Neural crest cell (in vitro differentiated cells): ENCODE measurements around the gene HDAC1. TPM values are rescaled to one million over a fixed set of nuclear protein-coding genes. Genes with fewer than 3 reads are reported as not detected.

ENCODE experiments used
- DNase-seq: peaks from one replicate; pipeline ENCODE4 v3.0.0; 2021; ENCODE audit warnings: low read depth, mixed read lengths, low spot score
- H3K27ac Mint-ChIP-seq: one replicate; pipeline ENCODE4 v1.8.0; 2021; ENCODE audit warnings: mild to moderate bottlenecking, mixed read lengths; ENCODE audit not compliant: unreplicated experiment
- H3K27me3 Mint-ChIP-seq: 2 replicates; pipeline ENCODE4 v1.8.0; 2021; ENCODE audit warnings: low read depth, mild to moderate bottlenecking, mixed read lengths
- H3K36me3 Mint-ChIP-seq: 2 replicates; pipeline ENCODE4 v1.8.0; 2021; ENCODE audit warnings: low read depth, mild to moderate bottlenecking, mixed read lengths
- H3K4me1 Mint-ChIP-seq: 2 replicates; pipeline ENCODE4 v1.8.0; 2021; ENCODE audit warnings: mixed read lengths
- H3K4me3 Mint-ChIP-seq: one replicate; pipeline ENCODE4 v1.8.0; 2021; ENCODE audit warnings: mild to moderate bottlenecking, mixed read lengths
- H3K9me3 Mint-ChIP-seq: 2 replicates; pipeline ENCODE4 v1.8.0; 2021; ENCODE audit warnings: mixed read lengths
- total RNA-seq: library from RNA; stranded (reverse); gene quantifications from 2 replicates; pipeline ENCODE4 v1.2.1, GENCODE V29; 2021
- TF ChIP-seq, protein P1 (sequence below): fragments of 200-600 bp; sonication (generic); conservative IDR thresholded peaks from 2 replicates; pipeline ENCODE4 v1.5.0; 2021; ENCODE audit warnings: antibody characterized with exemption, mild to moderate bottlenecking

The HDAC1 gene
- total RNA-seq, 1 donor from 2014 or later = 130 TPM

DNA sequence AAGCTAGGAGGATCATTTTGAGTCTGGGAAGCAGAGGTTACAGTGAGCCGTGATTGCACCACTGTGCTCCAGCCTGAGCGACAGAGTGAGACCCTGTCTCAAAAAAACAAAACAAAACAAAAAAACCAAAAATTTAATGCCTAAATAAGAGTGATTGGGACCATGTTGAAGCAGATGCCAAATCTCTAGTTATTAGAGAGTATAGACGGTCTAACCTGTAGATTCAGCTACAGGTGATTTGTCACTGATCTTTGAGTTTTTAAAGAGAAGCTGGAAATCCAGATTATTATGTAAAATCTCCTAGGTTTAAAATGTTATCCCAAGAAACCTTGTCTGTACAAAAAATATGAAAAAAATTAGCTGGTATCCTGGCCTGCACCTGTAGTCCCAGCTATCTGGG lies 11.5 kb downstream of the HDAC1 start:
- Mint-ChIP-seq H3K36me3 (peaks cover 23% of the 10 kb centered on the region), H3K4me3 (no peak overlapping the region), H3K27me3 (no peaks in the 10 kb centered on the region), H3K4me1 (peaks cover 5% of the 10 kb centered on the region), H3K9me3 (no peaks in the 10 kb centered on the region), H3K27ac (no peak overlapping the region)
- TF ChIP-seq, protein P1, sequence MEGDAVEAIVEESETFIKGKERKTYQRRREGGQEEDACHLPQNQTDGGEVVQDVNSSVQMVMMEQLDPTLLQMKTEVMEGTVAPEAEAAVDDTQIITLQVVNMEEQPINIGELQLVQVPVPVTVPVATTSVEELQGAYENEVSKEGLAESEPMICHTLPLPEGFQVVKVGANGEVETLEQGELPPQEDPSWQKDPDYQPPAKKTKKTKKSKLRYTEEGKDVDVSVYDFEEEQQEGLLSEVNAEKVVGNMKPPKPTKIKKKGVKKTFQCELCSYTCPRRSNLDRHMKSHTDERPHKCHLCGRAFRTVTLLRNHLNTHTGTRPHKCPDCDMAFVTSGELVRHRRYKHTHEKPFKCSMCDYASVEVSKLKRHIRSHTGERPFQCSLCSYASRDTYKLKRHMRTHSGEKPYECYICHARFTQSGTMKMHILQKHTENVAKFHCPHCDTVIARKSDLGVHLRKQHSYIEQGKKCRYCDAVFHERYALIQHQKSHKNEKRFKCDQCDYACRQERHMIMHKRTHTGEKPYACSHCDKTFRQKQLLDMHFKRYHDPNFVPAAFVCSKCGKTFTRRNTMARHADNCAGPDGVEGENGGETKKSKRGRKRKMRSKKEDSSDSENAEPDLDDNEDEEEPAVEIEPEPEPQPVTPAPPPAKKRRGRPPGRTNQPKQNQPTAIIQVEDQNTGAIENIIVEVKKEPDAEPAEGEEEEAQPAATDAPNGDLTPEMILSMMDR = no peak
- no peak for DNase-seq

DNA sequence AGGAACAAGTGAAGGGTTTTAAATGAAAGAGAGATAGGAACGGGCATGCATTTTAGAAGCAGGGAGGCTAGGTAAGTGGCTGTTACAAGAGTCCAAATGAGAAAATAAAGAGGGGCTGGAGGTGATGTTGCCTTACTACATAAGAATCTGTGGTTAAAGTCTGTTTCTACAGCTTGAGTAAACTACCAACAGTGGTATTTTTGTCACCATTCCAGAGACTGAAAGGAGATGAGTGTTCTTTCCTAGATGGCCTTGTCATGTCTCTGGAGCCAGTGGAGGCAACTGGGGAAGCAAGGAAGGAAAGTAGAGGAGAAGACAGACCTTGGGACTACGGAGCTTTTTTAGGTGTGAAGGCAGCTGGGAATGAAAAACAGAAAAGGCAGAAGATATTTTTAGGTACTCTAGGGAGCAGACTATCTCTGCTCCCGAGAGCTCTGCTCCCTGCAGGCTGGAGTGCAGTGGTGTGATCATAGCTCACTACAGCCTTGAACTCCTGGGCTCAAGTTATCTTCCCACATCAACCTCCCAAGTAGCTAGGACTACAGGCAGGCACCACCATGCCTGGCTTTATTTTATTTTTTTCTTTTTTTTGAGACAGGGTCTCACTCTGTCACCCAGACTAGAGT lies 12.2 kb downstream of the HDAC1 start:
- peaks cover 5% of the 10 kb centered on the region for H3K4me1 Mint-ChIP-seq
- no peak overlapping the region for H3K4me3 Mint-ChIP-seq
- H3K27me3 Mint-ChIP-seq = no peaks in the 10 kb centered on the region
- peaks cover 23% of the 10 kb centered on the region for H3K36me3 Mint-ChIP-seq
- TF ChIP-seq, protein P1 = no peak
- H3K9me3 Mint-ChIP-seq = no peaks in the 10 kb centered on the region
- no peak overlapping the region for H3K27ac Mint-ChIP-seq
- no peak for DNase-seq

DNA sequence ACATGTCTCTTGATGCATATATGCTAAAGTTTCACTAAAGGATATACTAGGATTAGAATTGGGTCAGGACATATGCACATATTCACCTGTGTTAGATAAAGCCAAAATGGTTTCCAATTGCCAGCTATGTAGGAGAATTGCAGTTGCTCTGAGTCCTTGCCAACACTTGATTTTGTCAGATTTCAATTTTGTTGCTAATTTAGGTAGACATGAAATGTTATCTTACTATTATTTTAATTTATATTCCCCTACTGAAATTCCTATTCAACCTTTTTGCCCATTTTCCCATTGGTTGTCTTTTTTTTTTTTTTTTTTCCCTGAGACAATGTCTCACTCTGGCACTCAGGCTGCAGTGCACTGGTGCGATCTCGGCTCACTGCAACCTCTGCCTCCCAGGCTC lies 13.4 kb downstream of the HDAC1 start:
- Mint-ChIP-seq H3K4me3 (no peak overlapping the region), H3K27ac (no peak overlapping the region), H3K9me3 (no peaks in the 10 kb centered on the region), H3K27me3 (no peaks in the 10 kb centered on the region), H3K36me3 (peaks cover 23% of the 10 kb centered on the region), H3K4me1 (peaks cover 12% of the 10 kb centered on the region)
- TF ChIP-seq, protein P1 = no peak
- no peak for DNase-seq

DNA sequence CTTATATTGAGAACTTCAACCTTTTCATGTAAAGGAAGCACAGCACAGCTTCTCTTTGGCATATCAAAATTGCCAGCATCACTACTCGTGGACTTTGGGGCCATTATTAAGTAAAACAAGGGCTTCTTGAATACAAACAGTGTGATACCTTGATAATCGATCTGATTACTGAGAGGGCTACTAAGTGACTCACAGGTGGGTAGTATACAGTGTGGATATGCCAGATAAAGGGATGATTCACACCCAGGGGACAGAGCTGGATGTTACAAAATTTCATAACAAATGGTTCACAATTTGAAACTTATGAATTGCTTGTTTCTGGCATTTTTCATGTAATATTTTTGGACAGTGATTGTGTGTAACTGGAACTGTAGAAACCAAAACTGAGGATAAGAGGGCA lies 15.4 kb downstream of the HDAC1 start:
- no peak for DNase-seq
- no peaks in the 10 kb centered on the region for H3K27me3 Mint-ChIP-seq
- TF ChIP-seq, protein P1 = no peak
- peaks cover 19% of the 10 kb centered on the region for H3K36me3 Mint-ChIP-seq
- H3K9me3 Mint-ChIP-seq = no peaks in the 10 kb centered on the region
- no peak overlapping the region for H3K27ac Mint-ChIP-seq
- no peak overlapping the region for H3K4me3 Mint-ChIP-seq
- H3K4me1 Mint-ChIP-seq = peaks cover 15% of the 10 kb centered on the region

DNA sequence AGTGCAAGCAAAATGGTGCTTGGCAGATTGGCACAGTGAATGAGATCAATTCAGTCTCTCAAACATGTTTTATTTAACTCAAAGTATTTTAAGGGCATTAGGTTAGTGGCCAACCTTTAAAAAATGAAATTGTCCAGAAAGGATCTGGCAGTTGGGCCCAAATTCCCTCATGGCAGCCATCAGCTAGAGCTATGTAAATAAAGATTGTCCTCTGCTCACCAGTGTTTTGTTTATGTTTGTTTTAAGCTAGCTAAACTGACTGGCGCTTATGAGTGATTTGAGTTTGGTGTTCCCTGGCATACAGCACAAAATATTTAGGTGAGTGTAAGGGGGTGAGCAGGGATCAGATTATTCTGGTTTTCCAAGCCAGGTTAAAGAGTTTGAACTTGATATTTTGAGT lies 18.1 kb downstream of the HDAC1 start:
- Mint-ChIP-seq H3K4me1 (peaks cover 15% of the 10 kb centered on the region), H3K27me3 (no peaks in the 10 kb centered on the region), H3K4me3 (no peak overlapping the region), H3K9me3 (no peaks in the 10 kb centered on the region), H3K36me3 (peaks cover 15% of the 10 kb centered on the region), H3K27ac (no peak overlapping the region)
- TF ChIP-seq, protein P1 = no peak
- no peak for DNase-seq
